Epithelial cell of esophagus (primary cell): ENCODE measurements around the gene ONECUT3.

Source experiments
- DNase-seq: peaks from one replicate; pipeline ENCODE4 v3.0.0; 2010; ENCODE audit warnings: low read depth
- H3K4me3 ChIP-seq: 2 replicates; pipeline ENCODE4 v1.5.1; 2011; ENCODE audit warnings: mild to moderate bottlenecking, low read length, control low read depth
- CTCF ChIP-seq: IDR thresholded peaks from 2 replicates; pipeline ENCODE4 v1.5.1; 2011; ENCODE audit warnings: low read depth, mild to moderate bottlenecking, low read length, control low read depth, inconsistent platforms; ENCODE audit not compliant: insufficient read depth; ENCODE audit errors: missing control alignments

Gene ONECUT3

GRCh38 chr19:1813192-1814182 is 60.2 kb downstream of the ONECUT3 start:
- no peak for DNase-seq
- H3K4me3 ChIP-seq = peak overlapping the region; percentile 52
- TF ChIP-seq CTCF = no peak

GRCh38 chr19:1814391-1814790 is 61.1 kb downstream of the ONECUT3 start:
- DNase-seq = no peak
- no peak for TF ChIP-seq CTCF

GRCh38 chr19:1814833-1815604 is 61.7 kb downstream of the ONECUT3 start:
- no peak for TF ChIP-seq CTCF
- no peak overlapping the region for H3K4me3 ChIP-seq
- no peak for DNase-seq

More at GRCh38 chr19:1814391-1814790, 61.1 kb downstream of the ONECUT3 start:
- H3K4me3 ChIP-seq = no peak overlapping the region

GRCh38 chr19:1815605-1816529 is 62.6 kb downstream of the ONECUT3 start:
- no peak overlapping the region for H3K4me3 ChIP-seq
- no peak for TF ChIP-seq CTCF

GRCh38 chr19:1816530-1817298 is 63.4 kb downstream of the ONECUT3 start:
- TF ChIP-seq CTCF = no peak
- no peak overlapping the region for H3K4me3 ChIP-seq
- no peak for DNase-seq

More at GRCh38 chr19:1815605-1816529, 62.6 kb downstream of the ONECUT3 start:
- DNase-seq = no peak
